ENCODE measurements around the gene RUNX2. TPM values are rescaled to one million over a fixed set of nuclear protein-coding genes. Genes with fewer than 3 reads are reported as not detected.
A peak's percentile ranks its signal among the peaks of the same experiment; 100 is the strongest.

The RUNX2 gene
- total RNA-seq, 1 experiment from 2014 or later: not detected

DNA sequence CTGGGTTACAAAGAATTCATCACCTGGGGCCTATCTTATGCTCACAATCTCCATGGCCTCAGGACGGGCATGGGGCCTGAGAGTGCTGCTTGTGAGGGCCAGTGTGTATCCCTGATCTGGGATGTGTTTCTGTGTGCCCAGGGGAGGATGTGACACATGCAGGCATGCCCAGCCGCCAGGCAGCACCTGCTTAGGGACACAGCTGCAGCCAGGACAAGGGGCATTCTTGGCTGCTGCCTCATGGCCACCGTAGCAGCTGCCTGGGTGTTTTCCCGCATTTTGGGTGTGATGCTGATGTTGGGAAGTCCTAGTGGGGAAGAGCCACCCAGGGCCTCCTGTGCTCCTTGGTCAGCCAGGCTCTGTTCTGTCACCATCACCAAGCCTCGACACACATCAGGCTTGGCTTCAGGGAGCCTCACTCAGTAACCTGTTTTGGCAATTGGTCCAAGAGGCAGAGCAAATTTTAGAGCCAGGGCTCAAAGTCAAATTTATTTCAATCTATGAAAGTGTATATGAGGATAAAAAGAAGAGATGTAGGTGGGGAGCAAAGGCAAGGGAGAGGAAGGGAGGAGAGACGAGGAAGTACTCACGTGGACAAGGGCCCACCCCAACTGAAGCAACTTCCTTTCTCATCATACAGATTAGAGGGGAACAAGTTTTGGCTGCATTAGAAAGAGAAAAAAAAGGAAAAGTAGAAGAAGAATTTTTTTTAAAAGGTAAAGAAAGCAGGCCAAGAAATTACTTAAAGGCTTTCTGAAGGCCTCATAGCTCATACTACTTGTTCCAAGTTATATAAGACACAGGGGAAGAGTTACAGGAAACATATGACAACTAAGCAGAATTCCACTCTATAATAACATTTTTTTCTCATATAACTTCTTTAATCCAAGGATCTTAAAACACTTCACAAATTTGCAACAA is 319.5 kb downstream of the RUNX2 start:
- in situ Hi-C loops (cut with HindIII; ENCODE audit: low sequenced_read_pairs): no loop called here
- no peak for DNase-seq (ENCODE audit: low spot score)

GRCh38 chr6:45648262-45648620 is 320.1 kb downstream of the RUNX2 start:
- in situ Hi-C loops (cut with HindIII; ENCODE audit: low sequenced_read_pairs): no loop called here

GRCh38 chr6:45650524-45651135 is 322.5 kb downstream of the RUNX2 start:
- in situ Hi-C loops (cut with HindIII; ENCODE audit: low sequenced_read_pairs): no loop called here
- no peak for DNase-seq (ENCODE audit: low spot score)

More at GRCh38 chr6:45648262-45648620, 320.1 kb downstream of the RUNX2 start:
- DNase-seq (ENCODE audit: low spot score): no peak

GRCh38 chr6:45651301-45651700 is 323.2 kb downstream of the RUNX2 start:
- in situ Hi-C loops (cut with HindIII; ENCODE audit: low sequenced_read_pairs): no loop called here
- no peak for DNase-seq (ENCODE audit: low spot score)

GRCh38 chr6:45652416-45652815 is 324.3 kb downstream of the RUNX2 start:
- DNase-seq (ENCODE audit: low spot score): no peak
- in situ Hi-C loops (cut with HindIII; ENCODE audit: low sequenced_read_pairs): no loop called here

DNA sequence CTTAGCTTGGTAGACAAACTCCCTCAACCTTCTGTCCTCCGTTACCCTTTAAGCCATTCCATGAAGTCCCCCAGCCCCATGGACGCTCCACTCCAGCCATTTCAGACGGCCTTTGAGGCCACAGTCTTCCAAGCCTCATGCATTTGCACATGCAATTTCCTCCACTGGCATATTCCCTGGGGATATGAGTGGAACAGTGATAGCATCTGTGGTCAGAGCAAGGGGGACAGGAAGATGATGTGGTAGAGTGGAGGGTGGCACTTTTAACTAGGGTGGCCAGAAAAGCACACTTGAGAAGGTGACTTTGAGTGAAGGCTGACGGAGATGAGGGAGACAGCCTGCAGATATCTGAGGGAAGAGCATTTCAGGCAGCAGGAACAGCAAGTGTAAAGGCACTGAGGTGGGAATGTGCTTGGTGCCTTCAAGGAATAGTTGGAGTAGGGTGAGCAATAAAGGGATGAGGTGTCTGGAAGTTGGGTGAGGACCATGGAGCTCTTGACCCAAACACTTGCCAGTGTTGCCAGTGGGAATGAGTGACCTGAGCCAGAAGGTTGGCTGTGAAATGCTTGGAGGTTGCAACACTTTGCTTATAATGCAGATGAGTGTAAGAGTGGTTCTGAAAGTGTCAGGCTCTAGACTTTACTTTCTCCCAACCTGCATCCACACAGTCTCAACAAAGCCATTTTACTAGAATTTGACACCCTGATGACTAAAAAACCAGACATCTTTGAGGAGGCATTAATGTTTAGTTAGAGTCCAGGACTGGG is 325.2 kb downstream of the RUNX2 start:
- no peak for DNase-seq (ENCODE audit: low spot score)
- in situ Hi-C loops (cut with HindIII; ENCODE audit: low sequenced_read_pairs): no loop called here

DNA sequence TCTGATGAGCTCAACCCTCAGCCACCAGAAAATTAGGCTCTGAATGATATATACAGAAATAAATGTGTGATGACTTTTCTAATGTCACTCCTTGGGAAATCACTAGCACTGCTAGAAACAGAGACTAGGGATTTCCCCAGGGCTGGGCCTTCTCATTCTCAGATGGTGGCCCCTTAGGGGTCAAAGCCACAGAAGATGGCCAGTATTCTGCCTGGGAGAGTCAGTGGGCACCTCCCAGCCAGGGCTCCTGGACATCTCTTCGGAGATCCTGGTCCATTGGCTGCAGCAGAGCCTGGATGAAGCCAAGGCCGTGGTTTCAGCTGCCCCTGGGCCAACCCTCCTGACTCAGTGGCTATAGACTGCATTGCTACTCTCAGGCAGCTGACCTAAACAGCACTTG is 326.5 kb downstream of the RUNX2 start:
- in situ Hi-C loops (cut with HindIII; ENCODE audit: low sequenced_read_pairs): no loop called here
- no peak for DNase-seq (ENCODE audit: low spot score)

GRCh38 chr6:45655745-45656476 is 327.8 kb downstream of the RUNX2 start:
- DNase-seq (ENCODE audit: low spot score): no peak
- in situ Hi-C loops (cut with HindIII; ENCODE audit: low sequenced_read_pairs): no loop called here

DNA sequence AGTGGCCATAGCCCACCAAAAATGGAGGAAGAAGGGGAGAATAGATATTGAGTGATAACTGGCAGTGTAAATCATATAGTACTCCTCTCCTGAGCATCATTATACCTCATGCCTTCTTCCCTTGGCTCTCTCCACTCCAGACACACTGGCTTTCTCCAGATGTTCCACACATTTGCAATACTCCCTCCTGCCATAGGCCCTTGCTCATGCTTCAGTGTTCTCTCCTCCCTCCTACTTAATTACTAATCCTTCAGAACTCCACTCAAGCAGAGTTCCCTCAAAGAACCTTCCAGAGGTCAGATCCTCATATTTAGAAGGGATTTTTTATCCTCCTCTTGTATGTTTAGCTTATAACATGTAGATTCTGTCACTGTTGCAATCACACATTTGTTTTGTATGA is 329.1 kb downstream of the RUNX2 start:
- no peak for DNase-seq (ENCODE audit: low spot score)
- in situ Hi-C loops (cut with HindIII; ENCODE audit: low sequenced_read_pairs): no loop called here

- no peak for DNase-seq (ENCODE audit: low spot score)
- in situ Hi-C loops (cut with HindIII; ENCODE audit: low sequenced_read_pairs): no loop called here
Observed at GRCh38 chr6:45658400-45658799, 330.3 kb downstream of the RUNX2 start.

DNA sequence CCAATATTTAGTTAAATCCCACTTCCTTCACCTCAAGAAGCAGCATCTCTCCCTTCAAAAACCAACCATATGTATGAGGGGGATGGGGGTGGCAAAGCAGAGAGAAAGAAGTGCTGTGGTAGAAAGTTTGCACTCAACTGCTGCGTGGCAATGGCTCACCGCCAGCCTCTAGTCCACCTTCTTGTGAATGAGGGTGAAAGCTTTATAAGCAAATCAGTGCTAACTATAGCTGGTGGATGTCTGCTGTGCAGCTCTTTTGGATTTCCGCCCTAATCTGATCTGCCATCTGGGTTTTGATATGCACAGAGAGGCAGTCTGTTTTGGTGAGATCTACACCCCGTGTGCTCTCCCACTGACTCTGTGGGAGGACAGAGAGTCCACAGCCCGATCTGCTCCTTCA is 330.8 kb downstream of the RUNX2 start:
- peak; percentile 35 for DNase-seq (ENCODE audit: low spot score)
- in situ Hi-C loops (cut with HindIII; ENCODE audit: low sequenced_read_pairs): no loop called here

- in situ Hi-C loops (cut with HindIII; ENCODE audit: low sequenced_read_pairs): no loop called here
- DNase-seq (ENCODE audit: low spot score): no peak
Observed at GRCh38 chr6:45661661-45662060, 333.5 kb downstream of the RUNX2 start.

GRCh38 chr6:45663251-45664221 is 335.4 kb downstream of the RUNX2 start:
- no peak for DNase-seq (ENCODE audit: low spot score)
- in situ Hi-C loops (cut with HindIII; ENCODE audit: low sequenced_read_pairs): no loop called here

GRCh38 chr6:45664707-45665106 is 336.6 kb downstream of the RUNX2 start:
- no peak for DNase-seq (ENCODE audit: low spot score)
- in situ Hi-C loops (cut with HindIII; ENCODE audit: low sequenced_read_pairs): no loop called here

GRCh38 chr6:45665859-45666258 is 337.7 kb downstream of the RUNX2 start:
- in situ Hi-C loops (cut with HindIII; ENCODE audit: low sequenced_read_pairs): no loop called here
- DNase-seq (ENCODE audit: low spot score): no peak

DNA sequence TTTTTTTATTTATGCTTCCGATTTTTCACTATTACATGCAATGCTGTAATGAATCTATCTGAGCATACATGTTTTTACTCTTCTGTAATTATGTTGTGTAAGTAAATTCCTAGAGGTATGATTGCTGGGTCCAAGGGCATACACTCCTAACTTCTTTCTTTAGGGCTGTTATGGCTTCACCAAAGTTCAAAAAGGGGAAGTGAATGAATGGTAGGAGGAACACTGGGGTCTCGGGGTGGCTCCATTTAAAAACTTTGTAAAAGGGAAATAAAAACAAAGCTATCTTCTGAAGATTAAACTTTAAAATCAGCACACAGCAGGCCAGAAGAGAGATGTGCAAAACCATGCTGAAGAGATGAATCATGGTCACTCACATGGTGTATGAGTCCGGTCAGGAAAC is 338.7 kb downstream of the RUNX2 start:
- DNase-seq (ENCODE audit: low spot score): no peak
- in situ Hi-C loops (cut with HindIII; ENCODE audit: low sequenced_read_pairs): no loop called here

- in situ Hi-C loops (cut with HindIII; ENCODE audit: low sequenced_read_pairs): no loop called here
- no peak for DNase-seq (ENCODE audit: low spot score)
Observed at GRCh38 chr6:45667300-45667699, 339.2 kb downstream of the RUNX2 start.

GRCh38 chr6:45667766-45668165 is 339.6 kb downstream of the RUNX2 start:
- DNase-seq (ENCODE audit: low spot score): no peak
- in situ Hi-C loops (cut with HindIII; ENCODE audit: low sequenced_read_pairs): no loop called here

Measured in G401 (cell line).